H4 (cell line): ENCODE results near the gene NACA2. TPM values are rescaled to one million over a fixed set of nuclear protein-coding genes. Genes with fewer than 3 reads are reported as not detected.
"Not testable (repeated sequence)": the region's sequence is repeated elsewhere in the genome, so short reads cannot be mapped to it uniquely, and the experiment has no call there.

Source experiments
- DNase-seq: peaks from one replicate; pipeline ENCODE4 v3.0.0-alpha.2; 2015; ENCODE audit warnings: low spot score
- total RNA-seq: library from RNA; depleted of rRNA; stranded (reverse); fragments of >200 nt; shearing (Covaris generic); gene quantifications from 2 replicates; pipeline ENCODE4 v1.2.3, GENCODE V29; 2014

Gene NACA2
- total RNA-seq, 1 experiment from 2014 or later: not detected

- DNase-seq: no peak
These were observed 8.6 kb upstream of the NACA2 start for GRCh38 chr17:61599608-61600007.

DNA sequence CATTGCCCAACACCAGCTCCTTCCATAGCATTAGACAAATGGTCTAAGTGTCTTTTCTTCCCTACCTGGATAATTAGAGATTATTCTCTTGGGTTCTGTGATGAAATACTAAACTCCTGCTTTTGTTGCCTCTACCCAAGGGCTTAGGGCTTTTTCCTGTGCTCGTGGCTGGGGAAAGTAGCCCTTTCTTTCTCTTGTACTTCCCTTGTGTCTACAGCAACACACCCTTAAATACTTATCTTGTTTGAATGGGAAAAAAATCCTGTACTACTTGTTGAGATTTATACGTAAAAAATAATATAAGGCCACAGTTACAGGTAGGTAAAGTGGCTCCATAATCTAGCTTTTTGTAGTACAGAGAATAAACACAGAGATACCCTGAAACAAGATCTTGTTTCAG lies 7.0 kb upstream of the NACA2 start:
- DNase-seq: no peak

GRCh38 chr17:61597607-61598006 lies 6.6 kb upstream of the NACA2 start:
- DNase-seq: no peak

DNA sequence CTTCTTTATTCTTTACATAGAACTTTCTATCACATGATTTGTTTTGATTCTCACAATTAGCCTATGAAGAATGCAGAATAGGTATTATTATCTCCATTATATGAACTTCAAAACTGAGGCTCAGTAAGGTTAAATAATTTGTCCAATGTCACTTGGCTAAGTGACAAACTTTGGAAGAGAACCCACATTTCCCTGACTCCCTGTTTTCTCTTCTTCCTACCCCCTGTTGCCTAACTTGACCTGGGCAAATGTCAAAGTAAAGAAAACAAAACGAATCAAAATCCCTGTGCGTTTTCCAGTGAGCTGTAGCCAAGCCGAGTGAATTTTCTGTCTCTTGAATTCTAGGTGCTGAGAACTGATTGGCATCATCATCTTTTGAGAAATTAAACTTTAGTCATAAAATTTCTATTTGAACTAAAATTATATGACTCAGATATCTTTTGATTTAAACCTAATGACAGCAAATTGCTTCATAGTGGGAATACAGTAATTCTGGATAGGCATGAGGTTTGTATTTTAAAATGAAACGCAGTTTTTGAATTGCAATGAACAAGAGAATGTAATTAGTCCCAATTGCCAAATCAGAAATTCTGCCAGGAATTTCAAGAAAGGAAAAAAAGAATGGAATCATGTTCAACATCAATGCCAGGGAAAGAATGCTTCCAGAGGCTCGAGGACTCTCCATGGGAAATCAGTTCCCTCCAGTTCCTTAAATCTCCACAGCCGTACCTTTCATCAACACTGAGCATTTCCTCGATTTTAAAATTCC lies 4.6 kb upstream of the NACA2 start:
- DNase-seq: no peak

DNA sequence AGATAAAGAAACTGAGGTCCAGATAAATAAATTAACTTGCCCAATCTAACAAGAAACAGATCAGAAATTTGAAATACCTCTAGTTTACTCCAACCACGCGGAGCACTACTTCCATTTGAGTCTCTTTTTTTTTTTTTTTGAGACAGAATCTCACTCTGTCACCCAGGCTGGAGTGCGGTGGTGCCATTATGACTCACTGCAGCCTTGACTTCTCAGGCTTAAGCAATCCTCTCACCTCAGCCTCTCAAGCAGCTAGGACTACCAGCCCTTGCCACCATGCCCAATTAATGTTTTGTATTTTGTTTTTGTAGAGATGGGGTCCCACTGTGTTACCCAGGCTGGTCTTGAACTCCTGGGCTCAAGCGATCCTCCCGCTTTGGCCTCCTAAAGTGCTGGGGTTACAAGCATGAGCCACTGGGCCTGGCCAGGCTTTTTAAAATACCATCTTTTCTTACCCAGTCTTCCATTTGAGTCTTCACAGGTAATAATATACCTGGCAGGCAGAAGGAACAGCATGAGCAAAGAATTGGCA lies 3.3 kb upstream of the NACA2 start:
- DNase-seq: peak; percentile 37

DNA sequence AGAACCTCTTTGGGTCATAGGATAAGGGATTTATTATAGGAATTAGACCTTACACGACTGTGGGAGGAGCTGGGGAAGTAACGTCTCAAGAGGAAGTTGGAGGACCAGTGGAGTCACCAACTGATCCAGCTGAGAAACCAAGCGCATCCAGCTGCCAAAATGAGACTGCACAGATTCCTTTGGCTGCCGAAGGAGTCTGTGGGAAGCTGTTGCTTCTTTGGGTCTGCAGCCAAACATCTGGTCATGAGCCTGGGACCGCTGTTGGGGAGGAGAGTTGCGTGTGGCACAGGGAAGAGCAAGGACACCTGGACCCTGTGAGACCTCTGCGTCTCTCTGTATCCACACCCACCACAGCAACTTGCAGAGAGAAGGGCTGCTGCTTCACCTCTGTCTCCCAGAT lies 2.4 kb upstream of the NACA2 start:
- no peak for DNase-seq

DNA sequence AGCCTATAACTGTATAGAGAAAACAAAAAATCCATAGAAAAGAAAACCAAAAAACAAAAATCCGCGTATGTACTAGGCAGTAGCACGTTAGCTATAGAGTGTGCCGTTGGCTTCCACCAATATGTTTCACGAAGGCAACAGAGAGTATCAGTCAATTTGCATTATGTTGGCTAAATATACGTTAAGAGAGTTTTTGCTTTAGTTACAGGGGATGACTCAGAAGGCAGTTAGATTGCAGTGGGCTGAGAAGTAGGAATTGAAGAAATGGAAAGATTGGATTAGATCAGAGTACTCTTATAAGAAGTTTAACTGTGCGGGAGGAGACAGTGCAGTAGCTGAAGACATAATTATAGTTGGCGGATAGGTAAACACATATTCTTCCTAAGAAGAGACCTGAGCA lies 911 bp upstream of the NACA2 start:
- DNase-seq: no peak

GRCh38 chr17:61589990-61590389 lies 1.0 kb downstream of the NACA2 start:
- no peak for DNase-seq

GRCh38 chr17:61587807-61588660 lies 3.0 kb downstream of the NACA2 start:
- no peak for DNase-seq

- DNase-seq: no peak
These were observed 3.8 kb downstream of the NACA2 start for GRCh38 chr17:61587242-61587641.

DNA sequence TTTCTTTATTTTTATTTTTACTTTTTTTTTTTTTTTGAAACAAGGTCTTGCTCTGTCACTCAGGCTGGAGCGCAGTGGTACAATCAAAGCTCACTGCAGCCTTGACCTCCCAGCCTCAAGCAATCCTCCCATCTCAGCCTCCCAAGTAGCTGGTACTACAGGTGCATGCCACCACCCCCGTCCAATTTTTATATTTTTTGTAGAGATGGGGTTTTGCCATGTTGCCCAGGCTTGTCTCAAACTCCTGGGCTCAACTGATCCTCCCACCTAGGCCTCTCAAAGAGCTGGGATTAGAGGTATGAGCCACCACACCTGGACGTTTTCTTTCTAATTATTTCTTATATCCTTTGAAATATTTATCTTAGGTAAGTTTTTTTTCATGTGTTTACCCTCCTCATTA lies 4.4 kb downstream of the NACA2 start:
- not testable (repeated sequence) for DNase-seq

- no peak for DNase-seq
These were observed 4.9 kb downstream of the NACA2 start for GRCh38 chr17:61586031-61586566.

DNA sequence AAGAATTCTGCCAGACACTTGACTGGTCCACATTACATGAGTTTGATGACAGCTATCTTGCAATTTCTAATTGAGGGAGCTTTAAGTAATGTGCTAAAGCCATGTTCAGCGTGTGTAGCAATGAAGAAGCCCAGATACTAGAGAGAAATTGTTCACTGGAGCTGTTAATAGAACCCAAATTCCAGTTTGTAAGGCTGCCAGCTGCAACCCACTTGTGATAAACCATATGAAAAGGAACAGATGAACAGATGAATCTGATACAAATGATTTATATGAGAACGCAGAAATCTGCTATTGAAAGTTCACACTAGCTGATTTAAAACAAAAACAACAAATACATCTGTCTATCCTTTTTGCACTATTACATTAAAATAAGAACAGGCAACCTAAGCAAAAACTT lies 6.2 kb downstream of the NACA2 start:
- no peak for DNase-seq

DNA sequence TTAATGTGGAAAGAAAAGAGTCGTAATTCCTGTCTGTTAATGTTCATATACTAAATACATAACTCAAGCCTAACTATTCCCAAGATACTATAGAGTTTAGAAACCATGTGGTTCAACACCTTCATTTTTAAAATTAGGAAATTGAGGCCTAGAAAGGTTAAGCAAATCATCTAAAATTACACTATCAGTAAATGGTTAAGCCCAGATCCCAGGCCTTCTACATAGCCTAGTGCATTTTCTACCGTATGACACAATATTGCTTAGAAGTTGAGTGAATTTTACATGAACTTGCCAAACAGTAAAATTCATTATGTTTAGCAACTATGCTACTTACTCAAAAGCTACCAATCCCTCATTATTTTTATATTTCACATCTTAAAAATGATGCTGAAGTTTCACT lies 6.8 kb downstream of the NACA2 start:
- no peak for DNase-seq

DNA sequence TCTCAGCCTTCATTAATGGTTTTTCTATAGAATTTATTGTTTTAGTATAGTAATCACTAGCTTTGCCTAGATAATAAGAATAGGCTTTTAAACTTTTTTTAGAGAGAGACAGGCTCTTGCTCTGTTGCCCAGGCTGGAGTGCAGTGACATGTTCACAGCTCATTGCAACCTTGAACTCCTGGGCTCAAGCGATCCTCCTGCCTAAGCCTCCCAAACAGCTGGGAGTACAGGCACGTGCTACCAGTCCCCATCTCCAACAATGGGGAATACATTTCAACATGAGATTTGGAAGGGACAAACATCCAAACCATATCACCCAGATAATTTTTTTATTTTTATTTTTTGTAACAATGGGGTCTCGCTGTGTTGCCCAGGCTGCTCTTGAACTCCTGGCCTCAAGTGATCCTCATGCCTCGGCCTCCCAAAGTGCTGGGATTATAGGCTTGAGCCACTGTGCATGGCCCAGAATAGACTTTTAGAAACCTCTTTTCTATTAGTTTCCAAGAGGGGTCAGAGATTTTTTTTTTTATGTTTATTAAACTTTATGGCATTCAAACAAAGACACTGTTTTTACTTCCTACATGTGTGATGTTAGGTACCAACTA lies 7.3 kb downstream of the NACA2 start:
- no peak for DNase-seq

GRCh38 chr17:61583242-61583641 lies 7.8 kb downstream of the NACA2 start:
- DNase-seq: peak; percentile 79

GRCh38 chr17:61582593-61582992 lies 8.4 kb downstream of the NACA2 start:
- DNase-seq: no peak

DNA sequence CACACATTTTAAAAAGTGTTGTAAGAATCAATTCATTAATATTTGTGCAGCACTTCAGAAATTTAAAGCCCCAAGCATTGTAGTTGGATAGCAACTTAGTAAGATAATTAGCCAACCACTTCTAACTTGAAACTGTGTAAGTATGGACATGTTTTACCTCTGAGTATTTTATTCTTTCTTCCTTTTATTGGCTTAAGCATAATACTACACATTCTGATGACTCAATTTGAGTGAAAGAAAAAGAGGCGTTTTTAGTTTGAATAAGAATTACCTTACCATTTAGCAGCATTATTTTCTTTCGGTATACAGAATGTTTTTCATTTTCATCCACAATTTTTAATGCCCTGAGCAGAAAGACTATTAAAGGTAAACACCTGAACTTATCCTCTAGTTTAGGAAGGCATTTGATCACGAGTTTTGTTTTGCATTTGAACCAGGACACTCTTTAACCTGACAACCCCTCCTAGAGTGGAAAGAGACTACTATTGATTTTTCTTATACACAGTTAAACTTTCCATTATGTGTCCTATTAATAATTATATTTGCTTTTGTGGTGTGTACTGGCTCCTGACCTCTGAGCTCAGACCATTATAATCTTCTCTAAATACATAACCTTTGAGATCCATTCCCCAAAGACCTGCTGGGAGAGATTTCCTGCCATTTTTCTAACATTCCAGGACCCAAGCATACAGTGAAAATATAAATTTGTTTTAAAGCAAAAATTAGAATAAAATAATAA lies 9.2 kb downstream of the NACA2 start:
- no peak for DNase-seq

DNA sequence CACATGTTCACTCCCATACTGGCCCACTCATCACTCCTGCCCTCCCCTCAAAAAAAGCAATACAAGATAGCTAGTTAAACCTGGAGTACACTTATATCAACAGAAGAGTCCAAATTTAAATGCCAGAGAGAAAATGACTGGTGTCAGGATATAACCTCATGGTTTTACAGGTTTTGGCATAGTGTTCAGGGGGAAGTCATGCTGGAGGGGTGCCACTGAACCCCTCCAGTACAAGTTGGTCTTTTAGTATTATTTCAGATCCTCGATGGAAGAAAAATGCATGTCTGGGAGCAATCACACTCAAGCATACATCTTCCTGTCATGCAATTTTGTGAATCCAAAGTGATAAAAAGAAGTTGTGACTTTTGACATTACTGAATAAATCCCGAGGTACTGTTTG lies 10.5 kb downstream of the NACA2 start:
- DNase-seq: no peak

GRCh38 chr17:61579961-61580360 lies 11.1 kb downstream of the NACA2 start:
- no peak for DNase-seq

DNA sequence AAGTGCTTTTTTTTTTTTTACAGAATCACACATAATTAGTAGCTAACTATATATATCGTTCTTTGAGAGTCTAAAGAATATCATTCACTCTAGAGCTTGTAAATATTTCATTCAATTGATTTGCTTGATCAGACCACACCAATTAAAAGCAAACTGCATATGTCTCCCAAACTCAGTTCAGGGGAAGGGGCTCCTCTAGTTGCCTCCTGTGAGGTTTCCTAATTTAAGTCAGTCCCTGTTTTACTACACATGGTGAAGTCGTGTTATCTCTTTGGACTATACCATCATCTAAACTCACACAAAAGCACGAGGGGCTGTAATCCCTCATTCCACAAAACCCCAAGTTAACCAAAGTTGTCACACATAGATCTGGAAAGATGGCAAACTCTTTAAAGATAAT lies 11.7 kb downstream of the NACA2 start:
- DNase-seq: no peak

DNA sequence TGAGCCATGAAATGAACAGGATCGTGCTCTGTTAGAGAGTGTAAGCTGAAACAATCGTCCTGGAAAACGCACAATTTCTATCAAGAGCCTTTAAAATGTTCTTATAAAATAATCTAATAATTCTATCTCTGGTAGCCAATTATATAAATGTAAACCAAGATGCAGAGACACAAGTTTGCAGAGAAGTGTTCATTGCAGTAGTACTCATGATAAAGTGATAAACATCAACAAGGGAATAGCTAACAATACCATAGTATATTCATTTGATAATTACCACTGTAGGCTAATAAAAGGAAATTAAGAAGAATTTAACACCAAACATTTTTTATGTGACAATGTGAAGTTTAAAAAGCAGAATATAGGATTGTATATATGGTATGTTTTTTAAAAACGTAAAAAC lies 12.4 kb downstream of the NACA2 start:
- no peak for DNase-seq
